GM23248 (cell line): ENCODE data around the gene CHRNA4. TPM values are rescaled to one million over a fixed set of nuclear protein-coding genes. Genes with fewer than 3 reads are reported as not detected.

Experiments
- DNase-seq: peaks from one replicate; pipeline ENCODE4 v3.0.0-alpha.2; 2015
- H2AFZ ChIP-seq: fragments of 200-600 bp; sonication (generic); 2 replicates; pipeline ENCODE4 v1.6.1; 2016; ENCODE audit warnings: antibody characterized with exemption
- H3F3A ChIP-seq: fragments of 200-600 bp; sonication (generic); 2 replicates; pipeline ENCODE4 v1.6.1; 2016; ENCODE audit warnings: mild to moderate bottlenecking, antibody characterized with exemption, mixed run types; ENCODE audit not compliant: insufficient read depth
- H3K27ac ChIP-seq: fragments of 200-600 bp; sonication (generic); 2 replicates; pipeline ENCODE4 v1.5.1; 2016; ENCODE audit warnings: mild to moderate bottlenecking
- H3K27me3 ChIP-seq: fragments of 200-600 bp; sonication (generic); replicated peaks from 2 replicates; pipeline ENCODE4 v1.6.1; 2016; ENCODE audit warnings: mild to moderate bottlenecking; ENCODE audit not compliant: insufficient read depth
- H3K36me3 ChIP-seq: fragments of 200-600 bp; sonication (generic); 2 replicates; pipeline ENCODE4 v1.6.1; 2016; ENCODE audit warnings: low read depth, mild to moderate bottlenecking
- H3K4me1 ChIP-seq: fragments of 200-600 bp; sonication (generic); 2 replicates; pipeline ENCODE4 v1.6.1; 2016; ENCODE audit warnings: mild to moderate bottlenecking; ENCODE audit not compliant: insufficient read depth
- H3K4me2 ChIP-seq: fragments of 200-600 bp; sonication (generic); one replicate; pipeline ENCODE4 v1.6.1; 2016; ENCODE audit warnings: mild to moderate bottlenecking; ENCODE audit not compliant: unreplicated experiment
- H3K4me3 ChIP-seq: fragments of 200-600 bp; sonication (generic); 2 replicates; pipeline ENCODE4 v1.5.1; 2016; ENCODE audit warnings: mild to moderate bottlenecking
- H3K79me2 ChIP-seq: fragments of 200-600 bp; sonication (generic); 2 replicates; pipeline ENCODE4 v1.6.1; 2016; ENCODE audit warnings: mild to moderate bottlenecking; ENCODE audit not compliant: insufficient read depth
- H3K9ac ChIP-seq: fragments of 200-600 bp; sonication (generic); 2 replicates; pipeline ENCODE4 v1.6.1; 2016; ENCODE audit warnings: mild to moderate bottlenecking
- H3K9me2 ChIP-seq: fragments of 200-600 bp; sonication (generic); 2 replicates; pipeline ENCODE4 v1.6.1; 2016; ENCODE audit warnings: mixed run types, mild to moderate bottlenecking, moderate library complexity; ENCODE audit not compliant: insufficient read depth
- H3K9me3 ChIP-seq: fragments of 200-600 bp; sonication (generic); one replicate; pipeline ENCODE4 v1.6.1; 2017; ENCODE audit warnings: low read depth
- H4K20me1 ChIP-seq: fragments of 200-600 bp; sonication (generic); 2 replicates; pipeline ENCODE4 v1.6.0; 2016; ENCODE audit not compliant: insufficient read depth
- EZH2 ChIP-seq: fragments of 200-600 bp; sonication (generic); IDR thresholded peaks from 2 replicates; pipeline ENCODE4 v1.6.1; 2018; ENCODE audit warnings: antibody characterized with exemption, mild to moderate bottlenecking; ENCODE audit not compliant: insufficient read depth, poor library complexity, severe bottlenecking
- EZH2phosphoT487 ChIP-seq: fragments of 200-600 bp; sonication (generic); IDR thresholded peaks from 2 replicates; pipeline ENCODE4 v1.6.1; 2018; ENCODE audit warnings: antibody characterized with exemption, moderate library complexity, mild to moderate bottlenecking, low read depth; ENCODE audit not compliant: insufficient read depth
- WGBS, 2 experiments: methylation state at CpG; one replicate each; pipeline ENCODE4 v1.1.6; 2015 to 2017; ENCODE audit warnings: low lambda C conversion rate in 2 of 2, low coverage in 1 of 2; ENCODE audit errors: missing lambda C conversion rate in 2 of 2; 5-methylcytosine and 5-hydroxymethylcytosine counted together
- in situ Hi-C: fragments of 300-500 bp; cut with MboI; formaldehyde crosslinking; loops from 2 replicates; pipeline ENCODE4 v1.15.0; 2020
- polyA plus RNA-seq: library from polyadenylated mRNA; unstranded; fragments of >200 nt; fragmentation: Nextera tagmentation; extraction: Ambion mirVana; gene quantifications from 2 replicates; pipeline ENCODE4 v1.2.1, GENCODE V29; 2016
- total RNA-seq: library from RNA; depleted of rRNA; stranded (reverse); fragments of >200 nt; shearing (Covaris generic); gene quantifications from 2 replicates; pipeline ENCODE4 v1.2.3, GENCODE V29; 2014

Gene CHRNA4
- total and polyA plus RNA-seq, 2 experiments from 2014 or later = not detected

DNA sequence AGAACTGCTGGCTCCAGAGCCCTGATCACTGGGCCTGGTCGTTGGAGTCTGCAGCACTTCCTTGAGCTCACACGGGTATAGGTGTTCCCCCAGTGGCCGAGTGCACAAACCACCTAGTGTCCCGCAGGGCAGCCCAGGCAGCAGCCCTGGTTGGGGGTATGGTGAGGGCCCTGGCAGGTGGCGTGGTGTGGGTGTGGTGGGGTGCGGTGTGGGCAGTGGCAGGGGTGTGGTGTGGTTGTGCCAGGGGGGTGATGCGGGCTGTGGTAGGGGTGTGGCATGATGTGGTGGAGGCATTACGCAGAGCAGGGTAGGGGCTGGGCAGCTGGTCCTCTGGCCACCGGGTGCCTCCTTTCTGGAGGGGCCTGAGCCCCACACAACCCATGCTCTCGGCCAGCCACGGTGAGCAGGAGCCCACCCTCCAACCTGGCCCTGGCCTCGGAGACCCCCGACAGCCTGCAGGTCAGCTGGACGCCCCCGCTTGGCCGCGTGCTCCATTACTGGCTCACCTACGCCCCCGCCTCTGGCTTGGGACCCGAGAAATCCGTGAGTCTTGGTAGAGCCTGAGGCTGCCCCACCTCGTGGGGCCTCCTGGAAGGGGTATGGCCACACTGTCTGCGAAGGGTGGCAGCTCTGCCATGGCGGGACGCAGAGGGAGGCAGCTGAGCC is 47.7 kb downstream of the CHRNA4 start:
- 52 to 54% methylated on average over 22 to 23 of the region's 25 CpGs for WGBS, 2 experiments
- Histone ChIP-seq H3K4me1 (no peaks in the 10 kb centered on the region), H3K79me2 (no peaks in the 10 kb centered on the region), H2AFZ (no peak overlapping the region), H3K4me3 (no peak overlapping the region), H3K4me2 (no peak overlapping the region), H3K9me3 (no peaks in the 10 kb centered on the region), H3K9ac (no peak overlapping the region), H3K9me2 (no peaks in the 10 kb centered on the region), H3F3A (no peaks in the 10 kb centered on the region), H3K27me3 (no peaks in the 10 kb centered on the region; the same call in 1 of the 2 replicates), H3K27ac (no peak overlapping the region), H3K36me3 (no peaks in the 10 kb centered on the region), H4K20me1 (no peaks in the 10 kb centered on the region)
- in situ Hi-C loops = no loop called here
- no peak for DNase-seq
- TF ChIP-seq EZH2 (no peak), EZH2phosphoT487 (no peak)

DNA sequence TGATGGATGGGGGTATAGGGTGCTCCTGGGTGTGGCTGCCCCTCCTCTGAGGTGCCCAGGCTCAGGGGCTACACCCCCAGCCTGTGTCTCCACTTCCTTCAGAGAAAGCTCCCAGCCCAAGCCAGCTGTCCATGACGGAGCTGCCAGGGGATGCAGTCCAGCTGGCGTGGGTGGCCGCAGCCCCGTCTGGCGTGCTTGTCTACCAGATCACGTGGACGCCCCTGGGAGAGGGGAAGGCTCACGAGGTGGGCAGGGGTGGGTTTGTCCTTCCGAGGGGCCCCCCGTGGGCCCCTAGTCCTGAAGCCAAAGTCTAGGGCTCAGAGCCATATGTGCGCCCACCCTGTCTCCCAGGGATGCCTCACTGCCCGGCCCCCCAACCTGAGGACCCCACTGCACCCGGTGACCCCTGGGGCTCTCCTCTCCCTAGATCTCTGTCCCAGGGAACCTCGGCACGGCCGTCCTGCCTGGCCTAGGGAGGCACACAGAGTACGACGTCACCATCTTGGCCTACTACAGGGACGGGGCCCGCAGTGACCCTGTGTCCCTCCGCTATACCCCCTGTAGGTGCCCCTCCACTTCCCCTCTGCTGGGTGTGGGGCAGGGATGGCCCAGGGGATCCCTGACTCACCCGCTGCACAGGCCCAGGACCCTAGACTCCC is 48.3 kb downstream of the CHRNA4 start:
- Histone ChIP-seq H3K27me3 (peaks cover 3% of the 10 kb centered on the region; the same call in 1 of the 2 replicates), H3K4me1 (no peaks in the 10 kb centered on the region), H2AFZ (no peak overlapping the region), H4K20me1 (no peaks in the 10 kb centered on the region), H3K9me3 (no peaks in the 10 kb centered on the region), H3F3A (no peaks in the 10 kb centered on the region), H3K9me2 (no peaks in the 10 kb centered on the region), H3K27ac (no peak overlapping the region), H3K36me3 (no peaks in the 10 kb centered on the region), H3K4me2 (no peak overlapping the region), H3K79me2 (no peaks in the 10 kb centered on the region), H3K4me3 (no peak overlapping the region), H3K9ac (no peak overlapping the region)
- no peak for TF ChIP-seq EZH2phosphoT487
- TF ChIP-seq EZH2 = no peak
- 29 to 35% methylated on average over 20 to 22 of the region's 22 CpGs for WGBS, 2 experiments
- DNase-seq = peak; percentile 24
- in situ Hi-C loops = no loop called here

DNA sequence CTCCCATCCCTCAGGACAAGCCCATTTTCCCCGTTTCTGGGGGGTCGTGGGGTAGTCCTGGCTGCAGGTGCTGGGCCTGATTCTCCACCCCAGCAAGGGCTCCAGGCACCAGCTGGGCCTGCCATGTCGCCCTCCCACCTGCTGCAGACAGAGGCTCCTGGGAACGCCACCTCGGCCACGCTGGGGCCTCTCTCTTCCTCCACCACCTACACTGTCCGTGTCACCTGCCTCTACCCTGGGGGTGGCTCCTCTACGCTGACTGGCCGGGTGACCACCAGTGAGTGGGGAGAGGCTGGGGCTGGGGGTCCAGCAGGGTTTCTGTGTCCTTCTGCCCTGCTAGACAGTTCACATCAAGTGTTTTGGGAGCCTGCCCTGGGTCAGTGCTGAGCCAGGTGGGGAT is 48.9 kb downstream of the CHRNA4 start:
- H2AFZ ChIP-seq = no peak overlapping the region
- no peak overlapping the region for H3K27ac ChIP-seq
- peaks cover 3% of the 10 kb centered on the region; the same call in 1 of the 2 replicates for H3K27me3 ChIP-seq
- H3K9ac ChIP-seq = no peak overlapping the region
- no peak overlapping the region for H3K4me3 ChIP-seq
- H3K79me2 ChIP-seq = no peaks in the 10 kb centered on the region
- TF ChIP-seq EZH2phosphoT487 = no peak
- no peak for DNase-seq
- WGBS, 2 experiments = 50 to 56% methylated on average over 8 to 9 of the region's 9 CpGs
- H3K9me3 ChIP-seq = no peaks in the 10 kb centered on the region
- no peak overlapping the region for H3K4me2 ChIP-seq
- H3K9me2 ChIP-seq = no peaks in the 10 kb centered on the region
- no peaks in the 10 kb centered on the region for H3K4me1 ChIP-seq
- no peaks in the 10 kb centered on the region for H3K36me3 ChIP-seq
- no peaks in the 10 kb centered on the region for H4K20me1 ChIP-seq
- in situ Hi-C loops = no loop called here
- H3F3A ChIP-seq = no peaks in the 10 kb centered on the region

GRCh38 chr20:63311833-63312243 is 49.3 kb downstream of the CHRNA4 start:
- no peak overlapping the region for H3K27ac ChIP-seq
- H3K36me3 ChIP-seq = no peaks in the 10 kb centered on the region
- H3K9me3 ChIP-seq = no peaks in the 10 kb centered on the region
- H3K9ac ChIP-seq = no peak overlapping the region
- WGBS, 2 experiments = 61 to 68% methylated on average over 17 to 18 of the region's 18 CpGs
- TF ChIP-seq EZH2phosphoT487 (no peak), EZH2 (no peak)
- no peaks in the 10 kb centered on the region for H3K9me2 ChIP-seq
- H3K27me3 ChIP-seq = peaks cover 3% of the 10 kb centered on the region; the same call in 1 of the 2 replicates
- H3F3A ChIP-seq = no peaks in the 10 kb centered on the region
- H2AFZ ChIP-seq = no peak overlapping the region
- no peak for DNase-seq
- no peak overlapping the region for H3K4me2 ChIP-seq
- in situ Hi-C loops = no loop called here
- no peaks in the 10 kb centered on the region for H3K79me2 ChIP-seq
- no peaks in the 10 kb centered on the region for H4K20me1 ChIP-seq
- H3K4me1 ChIP-seq = no peaks in the 10 kb centered on the region
- no peak overlapping the region for H3K4me3 ChIP-seq
